Endodermal cell (in vitro differentiated cells): Measurements from ENCODE around the gene STXBP1. TPM values are rescaled to one million over a fixed set of nuclear protein-coding genes. Genes with fewer than 3 reads are reported as not detected.
A peak's percentile ranks its signal among the peaks of the same experiment; 100 is the strongest.

Source experiments
- DNase-seq: peaks from one replicate; pipeline ENCODE4 v3.0.0-alpha.2; 2017
- H3K27ac ChIP-seq: 2 replicates; pipeline ENCODE4 v1.5.1; 2013; ENCODE audit warnings: mild to moderate bottlenecking, low read depth, low read length, moderate library complexity
- H3K27me3 ChIP-seq: 2 replicates; pipeline ENCODE4 v1.6.1; 2013; ENCODE audit warnings: mild to moderate bottlenecking, low read length, moderate library complexity; ENCODE audit not compliant: insufficient read depth, control insufficient read depth, poor library complexity, severe bottlenecking
- H3K36me3 ChIP-seq: 2 replicates; pipeline ENCODE4 v1.7.0; 2013; ENCODE audit warnings: mild to moderate bottlenecking, low read length, moderate library complexity; ENCODE audit not compliant: control insufficient read depth, insufficient read depth
- H3K4me1 ChIP-seq: one replicate; pipeline ENCODE4 v1.7.0; 2013; ENCODE audit warnings: low read length; ENCODE audit not compliant: control insufficient read depth, insufficient read depth
- H3K4me3 ChIP-seq: 2 replicates; pipeline ENCODE4 v1.5.1; 2013; ENCODE audit warnings: mild to moderate bottlenecking, low read length, moderate library complexity
- H3K9ac ChIP-seq: 2 replicates; pipeline ENCODE4 v1.6.1; 2013; ENCODE audit warnings: mild to moderate bottlenecking, low read length, moderate library complexity; ENCODE audit not compliant: poor library complexity, severe bottlenecking; ENCODE audit errors: extremely low read depth
- H3K9me3 ChIP-seq: 2 replicates; pipeline ENCODE4 v1.6.1; 2013; ENCODE audit warnings: mild to moderate bottlenecking, low read length, moderate library complexity; ENCODE audit not compliant: control insufficient read depth
- H3K27ac Mint-ChIP-seq: 2 replicates; pipeline ENCODE4 v1.8.0; 2020; ENCODE audit warnings: mixed read lengths
- H3K27me3 Mint-ChIP-seq: 2 replicates; pipeline ENCODE4 v1.8.0; 2021; ENCODE audit warnings: mild to moderate bottlenecking, mixed read lengths; ENCODE audit not compliant: insufficient read depth
- H3K36me3 Mint-ChIP-seq: 2 replicates; pipeline ENCODE4 v1.8.0; 2020; ENCODE audit warnings: low read depth, mixed read lengths
- H3K4me1 Mint-ChIP-seq: 2 replicates; pipeline ENCODE4 v1.8.0; 2020; ENCODE audit warnings: mixed read lengths
- H3K4me3 Mint-ChIP-seq: 2 replicates; pipeline ENCODE4 v1.8.0; 2020; ENCODE audit warnings: mild to moderate bottlenecking, moderate library complexity, mixed read lengths
- H3K9me3 Mint-ChIP-seq: 2 replicates; pipeline ENCODE4 v1.8.0; 2020; ENCODE audit warnings: mild to moderate bottlenecking, mixed read lengths
- CTCF ChIP-seq: fragments of 200-600 bp; sonication (generic); conservative IDR thresholded peaks from 2 replicates; pipeline ENCODE4 v1.5.0; 2021; ENCODE audit warnings: antibody characterized with exemption, mild to moderate bottlenecking
- WGBS, 2 experiments: methylation state at CpG; one replicate each; pipeline versions ENCODE4 v1.1.5 to v1.1.7; 2013; ENCODE audit warnings: missing lambda C conversion rate in 2 of 2, mixed read lengths in 1 of 2; ENCODE audit not compliant: insufficient coverage in 1 of 2, insufficient read length in 1 of 2; 5-methylcytosine and 5-hydroxymethylcytosine counted together
- long read RNA-seq, 4 experiments: library from polyadenylated mRNA in 2 of 4; library from RNA in 1 of 4; library from capped mRNA in 1 of 4; stranded (forward) in 3 of 4; unstranded in 1 of 4; transcript quantifications; one replicate each; pipeline ENCODE4 v2.0.0, GENCODE V29; 2020 to 2021; ENCODE audit warnings: inconsistent platforms in 1 of 4
- polyA plus RNA-seq, 2 experiments: library from polyadenylated mRNA; stranded (reverse); fragments of 50-300 nt; gene quantifications; one replicate each; pipeline ENCODE4 v1.2.3, GENCODE V29; 2013
- total RNA-seq, 2 donors: library from RNA; stranded (reverse); fragmentation: NEBNext Ultra II Directional in 1 of 2; extraction: Animal tissue kit (Norgen Biotek cat#: 25700) in 1 of 2; gene quantifications; 2 replicates in 1 of 2; 3 replicates in 1 of 2; pipeline ENCODE4 v1.2.1, GENCODE V29; 2021

STXBP1 gene
- 10 to 100 TPM; 27.8 to 46.8 TPM for total RNA-seq
- 36.9 TPM for polyA plus RNA-seq (2013, experiment 1 of 2)
- polyA plus RNA-seq (2013, experiment 2 of 2) = 33.8 TPM
- long read RNA-seq, experiment 1, partial matches to known transcripts = 2 of 17 reads
- long read RNA-seq, experiment 1, other reads (novel, unspliced or antisense) = 7 of 17 reads
- long read RNA-seq, experiment 2, transcript STXBP1-201 (19 exons, 3,765 nt) = major isoform, 32 of 47 reads
- long read RNA-seq, experiment 2, partial matches to known transcripts = 7 of 47 reads
- long read RNA-seq, experiment 2, other reads (novel, unspliced or antisense) = 7 of 47 reads
- long read RNA-seq, experiment 3, transcript STXBP1-201 (19 exons, 3,765 nt) = major isoform, 45 of 62 reads
- long read RNA-seq, experiment 3, partial matches to known transcripts = 13 of 62 reads
- long read RNA-seq, experiment 3, other reads (novel, unspliced or antisense) = 2 of 62 reads
- long read RNA-seq, experiment 4, partial matches to known transcripts = 1 of 4 reads
- long read RNA-seq, experiment 4, other reads (novel, unspliced or antisense) = 0 of 4 reads

- H3K27me3 Mint-ChIP-seq = peaks cover 43% of the 10 kb centered on the region
- Histone ChIP-seq H3K36me3 (no peaks in the 10 kb centered on the region), H3K27ac (no peak within 1 kb of the TSS), H3K9ac (peak within 1 kb of the TSS; percentile 16), H3K4me1 (peaks cover 7% of the 10 kb centered on the region), H3K27me3 (peaks cover 32% of the 10 kb centered on the region), H3K9me3 (no peaks in the 10 kb centered on the region), H3K4me3 (peak within 1 kb of the TSS; percentile 86)
- peak; percentile 50 for TF ChIP-seq CTCF
- 0% methylated on average over 17 to 102 of the region's 102 CpGs for WGBS, 2 experiments
- no peaks in the 10 kb centered on the region for H3K36me3 Mint-ChIP-seq
- H3K9me3 Mint-ChIP-seq = no peaks in the 10 kb centered on the region
- peak within 1 kb of the TSS; percentile 59 for H3K27ac Mint-ChIP-seq
- H3K4me3 Mint-ChIP-seq = peak within 1 kb of the TSS; percentile 74
- peaks cover 23% of the 10 kb centered on the region for H3K4me1 Mint-ChIP-seq
- DNase-seq = peak; percentile 95
Observed at GRCh38 chr9:127611899-127612790, at the start of gene STXBP1. STXBP1 (plus strand) TSS chr9:127612277; CDS start chr9:127612404, 127 bp downstream.

GRCh38 chr9:127562279-127562796 is 49.7 kb upstream of the STXBP1 start:
- H3K27ac ChIP-seq = no peak overlapping the region
- peak overlapping the region; percentile 52 for H3K27ac Mint-ChIP-seq

More at GRCh38 chr9:127562279-127562796, 49.7 kb upstream of the STXBP1 start:
- Histone ChIP-seq H3K9me3 (no peaks in the 10 kb centered on the region), H3K4me1 (peaks cover 16% of the 10 kb centered on the region), H3K9ac (no peak overlapping the region), H3K36me3 (no peaks in the 10 kb centered on the region), H3K4me3 (no peak overlapping the region), H3K27me3 (no peaks in the 10 kb centered on the region)
- Mint-ChIP-seq H3K27me3 (no peaks in the 10 kb centered on the region), H3K4me1 (peaks cover 10% of the 10 kb centered on the region), H3K9me3 (no peaks in the 10 kb centered on the region), H3K36me3 (peaks cover 15% of the 10 kb centered on the region), H3K4me3 (no peak overlapping the region)
- WGBS, 2 experiments = 92 to 100% methylated on average over 7 to 12 of the region's 12 CpGs
- DNase-seq = no peak
- no peak for TF ChIP-seq CTCF
